ENCODE results near the gene SV2C. TPM values are rescaled to one million over a fixed set of nuclear protein-coding genes. Genes with fewer than 3 reads are reported as not detected.

The SV2C gene
- polyA plus RNA-seq, 1 donor (not counting 4 experiments of a cell fraction or from before 2014, with no cell fraction given): 0.34 TPM

DNA sequence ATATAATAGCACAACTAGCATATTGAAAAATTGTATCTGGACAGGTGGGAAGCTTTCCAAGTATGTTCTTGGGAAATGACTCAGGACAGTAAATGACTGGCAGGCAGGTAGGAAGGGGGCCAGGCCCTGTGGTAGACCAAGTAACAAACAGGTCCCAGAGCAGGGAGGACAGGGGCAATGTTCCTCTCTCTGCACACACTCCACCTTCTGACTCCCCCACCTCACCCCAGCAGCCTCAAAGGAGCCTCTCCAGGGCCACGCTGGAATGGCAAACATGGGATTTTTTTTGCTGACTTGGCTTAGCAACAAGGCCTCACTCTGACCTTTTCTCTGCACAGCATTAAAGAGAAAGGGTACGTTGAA is 288.8 kb downstream of the SV2C start:
- peak overlapping the region; percentile 57 for H3K4me2 ChIP-seq (ENCODE audit: control insufficient read depth, extremely low read depth, insufficient read depth, low read depth, low read length)
- H3K9me3 ChIP-seq (ENCODE audit: control insufficient read depth, low read depth, low read length): no peaks in the 10 kb centered on the region
- no peak overlapping the region for H2AFZ ChIP-seq (ENCODE audit: control insufficient read depth, low read length)
- DNase-seq (ENCODE audit: low read depth, low spot score): no peak
- no peak overlapping the region for H3K9ac ChIP-seq (ENCODE audit: control insufficient read depth, extremely low read depth, insufficient read depth, low read length)
- H3K27me3 ChIP-seq (ENCODE audit: control insufficient read depth, extremely low read depth, insufficient read depth, low read length): no peaks in the 10 kb centered on the region
- peaks cover 4% of the 10 kb centered on the region for H4K20me1 ChIP-seq (ENCODE audit: control insufficient read depth, extremely low read depth, insufficient read depth, low read length)
- H3K4me3 ChIP-seq (ENCODE audit: control insufficient read depth in 2 of 3, extremely low read depth in 1 of 3, insufficient read depth in 2 of 3, low read depth in 1 of 3, low read length in 3 of 3): no peak overlapping the region
- H3K27ac ChIP-seq (ENCODE audit: control insufficient read depth, insufficient read depth, low read length): peak overlapping the region; percentile 12
- peaks cover 14% of the 10 kb centered on the region for H3K4me1 ChIP-seq (ENCODE audit: control insufficient read depth, extremely low read depth, insufficient read depth, low read length)
- TF ChIP-seq EZH2 (IDR thresholded peaks at IDR 0.05; ENCODE audit: low read length): no peak
- no peaks in the 10 kb centered on the region for H3K9me1 ChIP-seq (ENCODE audit: control insufficient read depth, extremely low read depth, insufficient read depth, low read length)
- dilution Hi-C loops (cut with MboI; ENCODE audit: extremely low pct_ligation_motif_present, low sequenced_read_pairs): no loop called here
- no peak for FAIRE-seq
- H3K79me2 ChIP-seq (ENCODE audit: control insufficient read depth, insufficient read depth, low read length): no peaks in the 10 kb centered on the region
- H3K36me3 ChIP-seq (ENCODE audit: control insufficient read depth in 2 of 2, extremely low read depth in 1 of 2, insufficient read depth in 2 of 2, low read length in 2 of 2): no peaks in the 10 kb centered on the region

- dilution Hi-C loops (cut with MboI; ENCODE audit: extremely low pct_ligation_motif_present, low sequenced_read_pairs): no loop called here
- peak; percentile 76 for DNase-seq (ENCODE audit: low read depth, low spot score)
- H4K20me1 ChIP-seq (ENCODE audit: control insufficient read depth, extremely low read depth, insufficient read depth, low read length): peaks cover 4% of the 10 kb centered on the region
- H3K36me3 ChIP-seq (ENCODE audit: control insufficient read depth in 2 of 2, extremely low read depth in 1 of 2, insufficient read depth in 2 of 2, low read length in 2 of 2): no peaks in the 10 kb centered on the region
- no peaks in the 10 kb centered on the region for H3K9me3 ChIP-seq (ENCODE audit: control insufficient read depth, low read depth, low read length)
- no peaks in the 10 kb centered on the region for H3K9me1 ChIP-seq (ENCODE audit: control insufficient read depth, extremely low read depth, insufficient read depth, low read length)
- no peak overlapping the region for H2AFZ ChIP-seq (ENCODE audit: control insufficient read depth, low read length)
- no peak overlapping the region for H3K4me3 ChIP-seq (ENCODE audit: control insufficient read depth in 2 of 3, extremely low read depth in 1 of 3, insufficient read depth in 2 of 3, low read depth in 1 of 3, low read length in 3 of 3)
- H3K4me2 ChIP-seq (ENCODE audit: control insufficient read depth, extremely low read depth, insufficient read depth, low read depth, low read length): peak overlapping the region; percentile 57
- H3K4me1 ChIP-seq (ENCODE audit: control insufficient read depth, extremely low read depth, insufficient read depth, low read length): peaks cover 14% of the 10 kb centered on the region
- no peak overlapping the region for H3K9ac ChIP-seq (ENCODE audit: control insufficient read depth, extremely low read depth, insufficient read depth, low read length)
- TF ChIP-seq EZH2 (IDR thresholded peaks at IDR 0.05; ENCODE audit: low read length): no peak
- TF ChIP-seq, protein P1, sequence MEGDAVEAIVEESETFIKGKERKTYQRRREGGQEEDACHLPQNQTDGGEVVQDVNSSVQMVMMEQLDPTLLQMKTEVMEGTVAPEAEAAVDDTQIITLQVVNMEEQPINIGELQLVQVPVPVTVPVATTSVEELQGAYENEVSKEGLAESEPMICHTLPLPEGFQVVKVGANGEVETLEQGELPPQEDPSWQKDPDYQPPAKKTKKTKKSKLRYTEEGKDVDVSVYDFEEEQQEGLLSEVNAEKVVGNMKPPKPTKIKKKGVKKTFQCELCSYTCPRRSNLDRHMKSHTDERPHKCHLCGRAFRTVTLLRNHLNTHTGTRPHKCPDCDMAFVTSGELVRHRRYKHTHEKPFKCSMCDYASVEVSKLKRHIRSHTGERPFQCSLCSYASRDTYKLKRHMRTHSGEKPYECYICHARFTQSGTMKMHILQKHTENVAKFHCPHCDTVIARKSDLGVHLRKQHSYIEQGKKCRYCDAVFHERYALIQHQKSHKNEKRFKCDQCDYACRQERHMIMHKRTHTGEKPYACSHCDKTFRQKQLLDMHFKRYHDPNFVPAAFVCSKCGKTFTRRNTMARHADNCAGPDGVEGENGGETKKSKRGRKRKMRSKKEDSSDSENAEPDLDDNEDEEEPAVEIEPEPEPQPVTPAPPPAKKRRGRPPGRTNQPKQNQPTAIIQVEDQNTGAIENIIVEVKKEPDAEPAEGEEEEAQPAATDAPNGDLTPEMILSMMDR (optimal IDR thresholded peaks at IDR 0.05 in 1 of 3, IDR thresholded peaks at IDR 0.05 in 1 of 3, conservative IDR thresholded peaks at IDR 0.05 in 1 of 3; ENCODE audit: extremely low read depth in 1 of 3, insufficient read depth in 2 of 3, low read length in 3 of 3): no peak
- peak; percentile 98 for FAIRE-seq
- no peaks in the 10 kb centered on the region for H3K79me2 ChIP-seq (ENCODE audit: control insufficient read depth, insufficient read depth, low read length)
- no peaks in the 10 kb centered on the region for H3K27me3 ChIP-seq (ENCODE audit: control insufficient read depth, extremely low read depth, insufficient read depth, low read length)
- peak overlapping the region; percentile 12 for H3K27ac ChIP-seq (ENCODE audit: control insufficient read depth, insufficient read depth, low read length)
These were observed 289.3 kb downstream of the SV2C start for GRCh38 chr5:76372323-76373054.

All from keratinocyte (primary cell).